ENCODE results near the gene GNB5. TPM values are rescaled to one million over a fixed set of nuclear protein-coding genes. Genes with fewer than 3 reads are reported as not detected.

GNB5 gene
- total and polyA plus RNA-seq, 2 experiments from 2014 or later, result 21.3 to 21.6 TPM

- no peaks in the 10 kb centered on the region for H3K79me2 ChIP-seq
- H3K27ac ChIP-seq, result no peak overlapping the region
- H3K4me2 ChIP-seq, result no peak overlapping the region
- H3K4me1 ChIP-seq (ENCODE audit: insufficient read depth), result no peaks in the 10 kb centered on the region
- no peaks in the 10 kb centered on the region for H4K20me1 ChIP-seq (ENCODE audit: insufficient read depth, poor library complexity, severe bottlenecking)
- H3K4me3 ChIP-seq, result no peak overlapping the region
- TF ChIP-seq CTCF (IDR thresholded peaks at IDR 0.05; ENCODE audit: poor library complexity) (no peak), EZH2 (IDR thresholded peaks at IDR 0.05; ENCODE audit: borderline replicate concordance) (no peak), EZH2phosphoT487 (IDR thresholded peaks at IDR 0.05; ENCODE audit: low read depth, severe bottlenecking, unreplicated experiment) (no peak)
- no peaks in the 10 kb centered on the region for H3K36me3 ChIP-seq (replicated peaks; ENCODE audit: insufficient read depth, low read depth)
- H2AFZ ChIP-seq, result no peak overlapping the region
- H3K9me3 ChIP-seq (ENCODE audit: low read depth), result no peaks in the 10 kb centered on the region
- 91% methylated on average over 12 of the region's 12 CpGs for WGBS (ENCODE audit: low lambda C conversion rate, missing lambda C conversion rate)
- H3K27me3 ChIP-seq, result no peaks in the 10 kb centered on the region
- H3K9me2 ChIP-seq (replicated peaks; ENCODE audit: insufficient read depth), result no peaks in the 10 kb centered on the region
- no peak for DNase-seq (ENCODE audit: low spot score)
These were observed 37.0 kb downstream of the GNB5 start for GRCh38 chr15:52153900-52154895.

GRCh38 chr15:52151353-52151752 lies 39.8 kb downstream of the GNB5 start:
- Histone ChIP-seq H3K27ac (no peak overlapping the region), H3K4me2 (no peak overlapping the region), H3K36me3 (replicated peaks; ENCODE audit: insufficient read depth, low read depth) (no peaks in the 10 kb centered on the region), H3K4me1 (ENCODE audit: insufficient read depth) (no peaks in the 10 kb centered on the region), H2AFZ (no peak overlapping the region), H4K20me1 (ENCODE audit: insufficient read depth, poor library complexity, severe bottlenecking) (no peaks in the 10 kb centered on the region), H3K9me2 (replicated peaks; ENCODE audit: insufficient read depth) (no peaks in the 10 kb centered on the region), H3K9me3 (ENCODE audit: low read depth) (no peaks in the 10 kb centered on the region), H3K27me3 (no peaks in the 10 kb centered on the region), H3K4me3 (no peak overlapping the region), H3K79me2 (no peaks in the 10 kb centered on the region)
- WGBS (ENCODE audit: low lambda C conversion rate, missing lambda C conversion rate), result 95% methylated on average over 4 of the region's 4 CpGs
- TF ChIP-seq CTCF (IDR thresholded peaks at IDR 0.05; ENCODE audit: poor library complexity), result no peak
- TF ChIP-seq EZH2 (IDR thresholded peaks at IDR 0.05; ENCODE audit: borderline replicate concordance), result no peak
- no peak for TF ChIP-seq EZH2phosphoT487 (IDR thresholded peaks at IDR 0.05; ENCODE audit: low read depth, severe bottlenecking, unreplicated experiment)
- DNase-seq (ENCODE audit: low spot score), result no peak

- no peak overlapping the region for H3K27ac ChIP-seq
- H3K4me2 ChIP-seq, result no peak overlapping the region
- DNase-seq (ENCODE audit: low spot score), result no peak
- no peaks in the 10 kb centered on the region for H3K9me3 ChIP-seq (ENCODE audit: low read depth)
- no peaks in the 10 kb centered on the region for H3K4me1 ChIP-seq (ENCODE audit: insufficient read depth)
- H3K79me2 ChIP-seq, result no peaks in the 10 kb centered on the region
- TF ChIP-seq EZH2 (IDR thresholded peaks at IDR 0.05; ENCODE audit: borderline replicate concordance), result no peak
- no peak for TF ChIP-seq CTCF (IDR thresholded peaks at IDR 0.05; ENCODE audit: poor library complexity)
- TF ChIP-seq EZH2phosphoT487 (IDR thresholded peaks at IDR 0.05; ENCODE audit: low read depth, severe bottlenecking, unreplicated experiment), result no peak
- no peaks in the 10 kb centered on the region for H3K36me3 ChIP-seq (replicated peaks; ENCODE audit: insufficient read depth, low read depth)
- no peaks in the 10 kb centered on the region for H4K20me1 ChIP-seq (ENCODE audit: insufficient read depth, poor library complexity, severe bottlenecking)
- H3K27me3 ChIP-seq, result no peaks in the 10 kb centered on the region
- 96% methylated on average over 4 of the region's 4 CpGs for WGBS (ENCODE audit: low lambda C conversion rate, missing lambda C conversion rate)
- H2AFZ ChIP-seq, result no peak overlapping the region
- no peaks in the 10 kb centered on the region for H3K9me2 ChIP-seq (replicated peaks; ENCODE audit: insufficient read depth)
- no peak overlapping the region for H3K4me3 ChIP-seq
These were observed 40.3 kb downstream of the GNB5 start for GRCh38 chr15:52150871-52151270.

Data from hepatocyte (in vitro differentiated cells).